ENCODE results near the gene IL2.

IL2 gene

DNA sequence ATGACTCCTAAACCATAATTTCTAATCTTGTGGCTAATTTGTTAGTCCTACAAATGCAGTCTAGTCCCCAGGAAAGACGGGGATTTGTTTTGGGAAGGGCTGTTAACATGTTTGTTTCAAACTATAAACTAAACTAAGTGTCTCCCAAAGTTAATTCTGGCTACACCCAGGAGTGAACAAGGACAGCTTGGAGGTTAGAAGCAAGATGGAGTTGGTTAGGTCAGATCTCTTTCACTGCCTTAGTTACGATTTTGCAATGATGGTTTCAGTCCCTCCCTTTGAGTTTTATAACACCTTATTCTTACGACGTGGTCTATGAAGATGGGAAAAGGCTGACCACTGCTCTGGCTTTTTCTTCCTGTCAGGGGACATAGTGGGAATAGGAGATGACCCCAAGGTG lies 27.0 kb upstream of the IL2 start:
- H3K9me3 ChIP-seq (ENCODE audit: insufficient read depth, low read length): peaks cover 4% of the 10 kb centered on the region; the same call in 1 of the 2 replicates
- H3K27ac ChIP-seq (ENCODE audit: low read length): no peak overlapping the region
- H2AFZ ChIP-seq (ENCODE audit: low read depth, low read length): no peak overlapping the region

GRCh38 chr4:122481766-122482405 lies 25.4 kb upstream of the IL2 start:
- no peaks in the 10 kb centered on the region for H3K27me3 ChIP-seq (ENCODE audit: low read depth, low read length)
- no peak overlapping the region for H2AFZ ChIP-seq (ENCODE audit: low read depth, low read length)
- no peak overlapping the region for H3K9ac ChIP-seq (ENCODE audit: low read length)
- H3K36me3 ChIP-seq (replicated peaks; ENCODE audit: low read depth, low read length): no peaks in the 10 kb centered on the region
- TF ChIP-seq EZH2phosphoT487 (IDR thresholded peaks at IDR 0.05; ENCODE audit: low read depth): no peak
- TF ChIP-seq CTCF (IDR thresholded peaks at IDR 0.05; ENCODE audit: low read depth, low read length): no peak
- no peaks in the 10 kb centered on the region for H4K20me1 ChIP-seq (ENCODE audit: insufficient read depth, low read length)
- H3K27ac ChIP-seq (ENCODE audit: low read length): no peak overlapping the region
- no peak overlapping the region for H3K4me3 ChIP-seq (ENCODE audit: low read length)
- H3K4me1 ChIP-seq (ENCODE audit: low read length): peaks cover 11% of the 10 kb centered on the region; the same call in 1 of the 2 replicates
- no peaks in the 10 kb centered on the region for H3K9me3 ChIP-seq (ENCODE audit: insufficient read depth, low read length)
- H3K79me2 ChIP-seq (ENCODE audit: low read length): no peaks in the 10 kb centered on the region
- H3K4me2 ChIP-seq (ENCODE audit: low read length): no peak overlapping the region

More for the DNA sequence above, 27.0 kb upstream of the IL2 start:
- Histone ChIP-seq H3K27me3 (ENCODE audit: low read depth, low read length) (no peaks in the 10 kb centered on the region), H3K4me1 (ENCODE audit: low read length) (peaks cover 11% of the 10 kb centered on the region; the same call in 1 of the 2 replicates), H3K36me3 (replicated peaks; ENCODE audit: low read depth, low read length) (peaks cover 2% of the 10 kb centered on the region), H3K79me2 (ENCODE audit: low read length) (no peaks in the 10 kb centered on the region), H4K20me1 (ENCODE audit: insufficient read depth, low read length) (no peaks in the 10 kb centered on the region), H3K4me2 (ENCODE audit: low read length) (no peak overlapping the region), H3K4me3 (ENCODE audit: low read length) (no peak overlapping the region), H3K9ac (ENCODE audit: low read length) (no peak overlapping the region)
- TF ChIP-seq EZH2phosphoT487 (IDR thresholded peaks at IDR 0.05; ENCODE audit: low read depth): no peak
- no peak for TF ChIP-seq CTCF (IDR thresholded peaks at IDR 0.05; ENCODE audit: low read depth, low read length)

DNA sequence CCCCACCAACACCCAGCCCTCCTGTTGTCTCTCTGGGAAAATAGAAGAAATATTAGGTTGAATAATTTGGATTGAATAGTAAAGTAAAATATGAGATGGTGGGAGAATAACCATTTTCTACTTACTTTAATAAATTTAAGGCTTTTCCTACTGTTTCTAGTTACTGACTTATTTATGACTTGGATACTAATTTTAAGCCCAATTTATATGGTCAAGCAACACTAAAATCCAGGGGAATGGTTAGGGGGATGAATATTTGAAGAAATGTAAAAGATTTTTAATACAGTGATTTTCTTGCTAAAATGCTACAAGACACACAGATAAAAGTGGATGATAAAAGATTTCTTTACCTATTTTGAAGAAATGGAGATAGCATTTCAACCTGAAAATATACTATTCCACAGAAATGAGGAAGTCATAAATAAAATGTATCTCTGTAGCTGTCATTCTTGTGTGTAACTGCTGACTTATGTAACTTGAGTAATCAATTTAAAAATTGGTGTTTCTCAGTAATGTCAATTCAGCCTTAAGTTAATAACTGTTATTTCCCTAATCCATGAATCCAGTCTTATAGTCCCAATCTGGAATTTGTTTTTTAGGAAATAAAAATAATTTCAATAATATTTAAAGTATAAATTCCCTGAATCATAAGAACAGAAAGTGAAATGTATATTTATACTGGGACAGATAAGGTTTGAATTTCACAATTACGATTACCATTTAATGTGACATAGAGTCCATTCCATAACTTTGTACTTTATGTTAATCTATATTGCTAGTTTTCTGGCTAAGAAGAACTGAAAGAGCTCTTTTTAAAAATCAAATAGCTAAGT lies 24.3 kb upstream of the IL2 start:
- Histone ChIP-seq H3K4me3 (ENCODE audit: low read length) (no peak overlapping the region), H3K79me2 (ENCODE audit: low read length) (no peaks in the 10 kb centered on the region), H3K4me2 (ENCODE audit: low read length) (no peak overlapping the region), H3K27ac (ENCODE audit: low read length) (no peak overlapping the region), H3K27me3 (ENCODE audit: low read depth, low read length) (no peaks in the 10 kb centered on the region), H3K9ac (ENCODE audit: low read length) (no peak overlapping the region), H3K4me1 (ENCODE audit: low read length) (peaks cover 16% of the 10 kb centered on the region; the same call in 1 of the 2 replicates), H3K9me3 (ENCODE audit: insufficient read depth, low read length) (no peaks in the 10 kb centered on the region), H2AFZ (ENCODE audit: low read depth, low read length) (no peak overlapping the region), H3K36me3 (replicated peaks; ENCODE audit: low read depth, low read length) (no peaks in the 10 kb centered on the region), H4K20me1 (ENCODE audit: insufficient read depth, low read length) (no peaks in the 10 kb centered on the region)
- TF ChIP-seq EZH2phosphoT487 (IDR thresholded peaks at IDR 0.05; ENCODE audit: low read depth): no peak
- TF ChIP-seq CTCF (IDR thresholded peaks at IDR 0.05; ENCODE audit: low read depth, low read length): no peak

DNA sequence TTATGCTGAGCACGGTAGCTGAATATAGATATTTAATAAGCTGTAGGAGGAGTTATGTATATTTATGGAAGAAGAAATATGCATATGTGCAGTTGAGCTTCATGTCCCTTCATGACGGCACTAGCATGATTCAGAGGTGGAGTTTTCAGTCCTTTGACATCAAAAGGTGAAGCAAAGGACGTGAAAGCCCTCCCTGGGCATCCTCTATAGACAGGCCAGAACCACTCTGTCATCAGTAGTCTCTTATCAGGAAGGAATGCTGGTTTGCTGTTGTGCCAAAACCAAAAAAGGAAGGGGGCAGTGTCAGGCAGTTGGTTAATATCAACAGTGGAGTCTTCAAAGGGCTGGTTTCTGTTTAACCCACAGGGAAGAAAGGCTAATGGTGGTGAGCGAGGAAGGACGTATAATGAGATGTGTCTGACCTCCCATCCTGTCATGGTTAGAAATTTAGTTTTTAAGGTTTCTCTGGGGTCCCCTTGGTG lies 23.5 kb upstream of the IL2 start:
- TF ChIP-seq CTCF (IDR thresholded peaks at IDR 0.05; ENCODE audit: low read depth, low read length) (no peak), EZH2phosphoT487 (IDR thresholded peaks at IDR 0.05; ENCODE audit: low read depth) (no peak)
- no peaks in the 10 kb centered on the region for H3K27me3 ChIP-seq (ENCODE audit: low read depth, low read length)
- peaks cover 16% of the 10 kb centered on the region; the same call in 1 of the 2 replicates for H3K4me1 ChIP-seq (ENCODE audit: low read length)
- no peaks in the 10 kb centered on the region for H4K20me1 ChIP-seq (ENCODE audit: insufficient read depth, low read length)
- no peaks in the 10 kb centered on the region for H3K79me2 ChIP-seq (ENCODE audit: low read length)
- 0 out of 2 replicates have a peak, but pooled peaks cover 3% of the 10 kb centered on the region for H3K9me3 ChIP-seq (ENCODE audit: insufficient read depth, low read length)
- no peak overlapping the region for H3K4me2 ChIP-seq (ENCODE audit: low read length)
- H3K9ac ChIP-seq (ENCODE audit: low read length): no peak overlapping the region
- H3K36me3 ChIP-seq (replicated peaks; ENCODE audit: low read depth, low read length): peaks cover 3% of the 10 kb centered on the region
- no peak overlapping the region for H3K27ac ChIP-seq (ENCODE audit: low read length)
- no peak overlapping the region for H3K4me3 ChIP-seq (ENCODE audit: low read length)
- no peak overlapping the region for H2AFZ ChIP-seq (ENCODE audit: low read depth, low read length)

Data from OCI-LY3 (cell line).